ENCODE measurements around the gene COL13A1.

The COL13A1 gene

DNA sequence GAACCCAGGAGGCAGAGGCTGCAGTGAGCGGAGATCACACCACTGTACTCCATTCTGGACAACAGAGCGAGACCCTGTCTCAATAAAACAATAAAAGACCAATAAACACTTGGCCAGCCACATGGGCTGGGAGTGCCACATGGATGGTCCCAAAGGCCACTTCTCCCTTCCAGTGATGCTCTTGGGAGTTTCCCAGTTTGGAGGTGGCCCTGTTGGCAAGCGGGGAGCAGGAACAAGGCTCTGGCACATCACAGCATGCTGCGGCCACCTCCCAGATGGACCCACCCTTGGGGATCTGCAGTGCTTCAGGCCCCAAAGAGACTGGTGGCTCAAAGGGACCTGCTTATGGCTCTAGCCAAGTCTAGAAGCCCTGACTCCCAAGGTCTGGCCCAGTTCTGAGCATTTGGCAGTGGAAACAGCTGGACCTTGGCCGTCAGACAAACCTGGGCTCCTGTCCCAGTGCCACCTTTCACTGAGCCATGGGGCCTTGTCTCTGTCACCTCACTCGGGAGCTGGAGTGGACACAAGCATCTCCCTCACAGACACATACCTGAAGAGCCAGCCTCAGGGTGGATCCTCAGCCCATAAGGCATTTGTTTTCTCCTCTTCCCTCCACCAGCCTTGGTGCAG, 91.7 kb downstream of the COL13A1 start:
- Mint-ChIP-seq H3K9me3 (no peaks in the 10 kb centered on the region), H3K4me3 (no peak overlapping the region), H3K36me3 (no peaks in the 10 kb centered on the region), H3K4me1 (no peaks in the 10 kb centered on the region), H3K27ac (no peak overlapping the region), H3K27me3 (peaks cover 8% of the 10 kb centered on the region)
- DNase-seq (ENCODE audit: low spot score in 2 of 2) (no peak), ATAC-seq (ENCODE audit: low read depth) (no peak)

DNA sequence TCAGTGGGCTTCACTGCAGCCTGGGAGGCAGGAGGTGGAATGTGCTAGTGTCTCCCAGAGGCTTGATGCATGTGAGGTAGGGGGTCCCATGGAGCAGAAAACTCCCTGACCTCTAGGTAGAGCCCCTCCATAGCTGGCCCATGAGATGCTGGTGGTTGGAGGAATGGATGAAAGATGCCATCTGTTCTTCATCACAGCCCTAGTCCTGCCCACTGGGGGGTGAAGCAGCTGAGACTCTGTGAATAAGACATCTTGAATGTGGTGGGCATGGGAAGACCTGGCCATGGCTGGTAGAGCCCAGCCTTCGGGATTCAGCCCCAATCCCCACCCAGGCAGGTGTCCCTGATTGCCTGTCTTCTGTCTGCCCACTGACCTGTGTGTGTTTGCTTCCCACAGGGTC, 92.5 kb downstream of the COL13A1 start:
- Mint-ChIP-seq H3K27ac (no peak overlapping the region), H3K4me3 (no peak overlapping the region), H3K4me1 (no peaks in the 10 kb centered on the region), H3K27me3 (peaks cover 8% of the 10 kb centered on the region), H3K36me3 (no peaks in the 10 kb centered on the region), H3K9me3 (no peaks in the 10 kb centered on the region)
- DNase-seq (ENCODE audit: low spot score in 2 of 2): no peak
- no peak for ATAC-seq (ENCODE audit: low read depth)

DNA sequence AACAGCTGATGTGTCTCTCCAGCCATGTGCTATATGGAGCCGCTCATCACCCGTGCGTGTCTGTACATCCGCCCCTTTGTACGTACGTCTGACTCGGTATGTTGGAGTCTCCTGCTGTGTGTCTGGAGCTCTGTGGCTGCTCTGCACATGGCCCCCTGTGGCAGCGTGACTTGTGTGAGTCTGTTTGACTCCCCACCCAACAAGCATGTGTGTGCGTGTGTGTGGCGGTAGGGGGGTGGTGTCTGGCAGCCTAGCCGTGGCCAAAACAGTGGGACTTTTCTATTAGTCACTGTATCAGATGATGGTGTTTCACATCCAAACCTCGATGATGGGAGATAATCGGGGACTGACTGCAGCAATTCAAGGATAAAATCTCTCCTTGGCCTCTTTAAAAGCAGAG, 94.1 kb downstream of the COL13A1 start:
- ATAC-seq (ENCODE audit: low read depth): no peak
- Mint-ChIP-seq H3K4me1 (no peaks in the 10 kb centered on the region), H3K4me3 (no peak overlapping the region), H3K27ac (no peak overlapping the region), H3K27me3 (peaks cover 8% of the 10 kb centered on the region), H3K36me3 (no peaks in the 10 kb centered on the region), H3K9me3 (no peaks in the 10 kb centered on the region)
- DNase-seq (ENCODE audit: low spot score in 2 of 2): no peak

DNA sequence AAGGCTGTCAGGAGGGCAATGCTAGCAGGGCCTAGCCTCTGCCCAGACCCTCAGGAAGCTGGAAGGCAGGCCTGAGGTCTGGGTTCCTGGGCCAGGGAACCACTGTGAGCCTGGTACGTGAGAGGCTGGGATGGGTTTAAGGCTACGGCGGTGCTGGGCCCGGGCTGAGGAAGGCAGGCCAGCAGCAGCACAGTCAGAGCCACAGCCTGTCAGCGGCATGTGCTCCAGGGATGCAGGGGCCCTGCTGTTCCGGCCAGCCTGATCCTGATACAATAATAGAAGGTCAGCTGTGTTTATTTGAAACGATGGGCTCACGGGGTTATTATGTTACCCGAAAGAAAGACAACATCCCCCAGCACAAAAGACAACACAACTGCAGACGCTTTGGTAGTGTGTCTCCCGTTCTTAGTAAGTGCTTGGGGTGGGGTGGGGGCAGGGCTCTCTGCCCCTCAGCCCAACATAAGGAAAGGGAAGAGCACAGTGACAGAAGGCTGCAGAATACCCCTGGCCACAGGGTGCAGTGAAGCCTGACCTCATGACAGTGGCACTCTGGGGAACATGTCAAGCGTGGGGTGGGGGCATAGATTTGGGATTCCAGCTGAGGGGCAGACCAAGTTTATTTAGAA, 95.0 kb downstream of the COL13A1 start:
- Mint-ChIP-seq H3K27me3 (peaks cover 4% of the 10 kb centered on the region), H3K4me3 (no peak overlapping the region), H3K36me3 (no peaks in the 10 kb centered on the region), H3K9me3 (no peaks in the 10 kb centered on the region), H3K4me1 (no peaks in the 10 kb centered on the region), H3K27ac (no peak overlapping the region)
- DNase-seq (ENCODE audit: low spot score in 2 of 2): no peak
- ATAC-seq (ENCODE audit: low read depth): no peak

DNA sequence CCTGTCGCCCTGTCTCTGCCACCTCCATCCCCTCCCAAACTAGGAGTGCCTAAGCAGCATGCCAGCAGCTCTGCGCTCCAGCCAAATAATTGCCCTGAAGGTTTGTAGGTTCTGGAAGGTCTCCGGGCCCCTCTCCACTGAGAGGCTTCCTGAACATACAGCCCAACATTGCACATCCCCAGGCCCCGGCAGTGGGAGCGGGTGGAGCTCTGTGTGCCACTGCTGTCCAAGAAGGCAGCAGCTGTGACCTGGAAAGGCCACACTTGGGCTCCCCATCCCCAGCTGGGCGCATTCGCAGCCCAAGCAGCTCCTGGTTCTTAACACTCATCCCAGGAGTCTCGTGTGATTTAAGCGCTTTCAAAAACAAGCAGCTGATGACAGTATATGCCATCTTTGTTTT, 95.7 kb downstream of the COL13A1 start:
- no peaks in the 10 kb centered on the region for H3K9me3 Mint-ChIP-seq
- H3K36me3 Mint-ChIP-seq: no peaks in the 10 kb centered on the region
- H3K4me3 Mint-ChIP-seq: no peak overlapping the region
- DNase-seq (ENCODE audit: low spot score in 2 of 2) (no peak), ATAC-seq (ENCODE audit: low read depth) (no peak)
- H3K27ac Mint-ChIP-seq: no peak overlapping the region
- H3K27me3 Mint-ChIP-seq: peaks cover 4% of the 10 kb centered on the region
- no peaks in the 10 kb centered on the region for H3K4me1 Mint-ChIP-seq

DNA sequence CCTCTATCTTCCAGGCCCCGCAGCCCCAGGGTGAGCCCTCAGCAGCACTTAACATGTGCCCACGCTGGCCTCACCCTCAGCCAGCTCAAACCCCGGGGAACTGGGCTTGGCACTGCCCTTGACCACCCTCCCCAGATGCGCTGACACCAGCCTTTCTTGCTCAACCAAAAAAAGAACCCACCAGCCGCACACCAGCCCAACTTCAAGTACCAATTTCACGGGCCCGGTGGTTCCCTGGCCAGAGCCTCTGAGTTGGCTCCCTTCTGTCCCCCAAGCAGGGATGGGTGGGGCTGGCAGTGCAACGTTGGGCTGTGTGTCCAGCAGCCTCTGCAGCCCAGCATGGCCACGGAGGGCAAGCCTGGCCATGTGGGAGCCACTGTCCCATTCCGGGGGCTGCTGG, 96.3 kb downstream of the COL13A1 start:
- Mint-ChIP-seq H3K27ac (no peak overlapping the region), H3K9me3 (no peaks in the 10 kb centered on the region), H3K4me3 (no peak overlapping the region), H3K4me1 (no peaks in the 10 kb centered on the region), H3K36me3 (no peaks in the 10 kb centered on the region), H3K27me3 (peaks cover 4% of the 10 kb centered on the region)
- no peak for ATAC-seq (ENCODE audit: low read depth)
- DNase-seq (ENCODE audit: low spot score in 2 of 2): no peak

DNA sequence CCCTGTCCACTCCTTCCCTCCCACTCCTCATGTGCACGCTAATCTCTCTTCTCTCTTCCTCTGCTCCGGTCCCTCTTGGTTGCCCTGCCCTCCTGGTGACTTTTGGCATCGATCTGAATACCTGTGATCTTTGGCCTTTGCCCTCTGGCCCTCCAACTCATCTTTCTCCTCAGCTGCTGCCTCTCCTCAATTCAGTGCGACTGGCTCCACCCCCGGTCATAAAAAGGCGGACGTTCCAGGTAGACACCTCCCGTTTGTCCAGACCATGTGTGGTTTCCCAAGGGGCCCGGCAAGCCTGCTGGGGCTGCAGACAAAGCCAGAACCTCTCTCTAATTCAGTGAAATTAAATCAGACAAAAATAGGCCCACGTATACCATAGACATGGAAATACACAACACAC, 96.8 kb downstream of the COL13A1 start:
- DNase-seq (ENCODE audit: low spot score in 2 of 2) (no peak), ATAC-seq (ENCODE audit: low read depth) (no peak)
- H3K4me3 Mint-ChIP-seq: no peak overlapping the region
- no peaks in the 10 kb centered on the region for H3K36me3 Mint-ChIP-seq
- peaks cover 4% of the 10 kb centered on the region for H3K27me3 Mint-ChIP-seq
- H3K27ac Mint-ChIP-seq: no peak overlapping the region
- no peaks in the 10 kb centered on the region for H3K9me3 Mint-ChIP-seq
- H3K4me1 Mint-ChIP-seq: no peaks in the 10 kb centered on the region

DNA sequence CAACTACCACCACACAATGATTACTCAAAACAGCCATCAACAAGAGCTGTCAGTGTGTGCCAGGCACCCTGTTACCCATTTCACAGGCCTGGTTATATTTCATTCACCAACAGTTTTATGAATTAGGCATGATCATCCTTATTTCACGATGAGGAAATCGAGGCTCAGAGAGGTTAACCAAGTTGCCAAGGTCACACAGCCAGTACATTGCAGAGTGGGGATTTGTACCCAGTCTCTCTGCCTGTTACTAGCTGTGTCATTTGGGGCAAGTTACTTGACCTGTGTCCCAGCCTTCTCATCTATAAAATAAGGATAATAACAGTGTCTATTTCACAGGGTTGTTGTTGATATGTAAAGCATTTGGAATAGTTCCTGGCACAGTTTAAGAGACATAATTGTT, 97.2 kb downstream of the COL13A1 start:
- no peaks in the 10 kb centered on the region for H3K4me1 Mint-ChIP-seq
- no peak overlapping the region for H3K4me3 Mint-ChIP-seq
- H3K9me3 Mint-ChIP-seq: no peaks in the 10 kb centered on the region
- no peak overlapping the region for H3K27ac Mint-ChIP-seq
- DNase-seq (ENCODE audit: low spot score in 2 of 2) (no peak), ATAC-seq (ENCODE audit: low read depth) (no peak)
- no peaks in the 10 kb centered on the region for H3K36me3 Mint-ChIP-seq
- H3K27me3 Mint-ChIP-seq: peaks cover 4% of the 10 kb centered on the region

DNA sequence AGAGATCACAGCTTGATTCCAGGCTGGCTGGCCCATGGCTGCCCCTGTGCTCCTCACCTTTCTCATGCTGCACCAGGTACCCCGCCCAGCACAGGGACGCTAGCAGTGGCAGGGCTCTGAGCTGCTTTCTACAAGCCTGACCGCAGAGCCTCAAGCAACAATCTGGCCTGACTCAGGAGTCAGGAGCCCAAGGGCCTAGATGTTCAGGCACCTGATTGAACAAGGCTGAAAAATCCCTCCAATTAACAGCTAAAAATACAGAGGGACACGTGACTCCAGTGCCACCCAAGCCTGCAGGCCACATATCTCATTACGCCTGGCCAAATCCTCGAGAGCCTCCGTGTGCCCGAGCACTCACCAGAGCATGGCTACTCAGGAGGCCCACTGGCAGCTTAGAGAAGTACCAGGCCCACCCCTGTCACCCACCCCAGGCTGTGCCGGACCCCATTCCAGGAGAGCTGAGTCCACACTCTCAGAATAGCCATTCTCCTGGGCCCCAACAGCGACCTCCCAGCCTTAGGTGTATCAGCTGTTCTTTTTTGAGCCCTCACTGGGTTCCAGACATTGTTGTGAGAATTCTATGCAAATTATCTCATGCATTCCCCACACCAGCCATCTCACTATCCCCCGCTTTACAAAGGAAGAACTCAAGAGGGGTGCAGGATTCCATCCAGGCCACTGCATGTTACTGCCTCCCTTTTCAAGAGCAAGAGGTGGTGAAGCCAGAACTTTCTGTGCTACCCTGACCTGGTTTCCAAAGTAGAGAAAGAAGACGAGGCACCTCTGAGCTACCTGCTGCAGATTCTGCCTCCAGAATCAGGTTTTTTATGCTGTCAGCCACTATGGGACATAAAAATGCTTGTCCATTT, 98.3 kb downstream of the COL13A1 start:
- ATAC-seq (ENCODE audit: low read depth) (no peak), DNase-seq (ENCODE audit: low spot score in 2 of 2) (no peak)
- no peaks in the 10 kb centered on the region for H3K4me1 Mint-ChIP-seq
- H3K27me3 Mint-ChIP-seq: peaks cover 4% of the 10 kb centered on the region
- H3K27ac Mint-ChIP-seq: no peak overlapping the region
- no peaks in the 10 kb centered on the region for H3K9me3 Mint-ChIP-seq
- H3K4me3 Mint-ChIP-seq: no peak overlapping the region
- H3K36me3 Mint-ChIP-seq: no peaks in the 10 kb centered on the region

DNA sequence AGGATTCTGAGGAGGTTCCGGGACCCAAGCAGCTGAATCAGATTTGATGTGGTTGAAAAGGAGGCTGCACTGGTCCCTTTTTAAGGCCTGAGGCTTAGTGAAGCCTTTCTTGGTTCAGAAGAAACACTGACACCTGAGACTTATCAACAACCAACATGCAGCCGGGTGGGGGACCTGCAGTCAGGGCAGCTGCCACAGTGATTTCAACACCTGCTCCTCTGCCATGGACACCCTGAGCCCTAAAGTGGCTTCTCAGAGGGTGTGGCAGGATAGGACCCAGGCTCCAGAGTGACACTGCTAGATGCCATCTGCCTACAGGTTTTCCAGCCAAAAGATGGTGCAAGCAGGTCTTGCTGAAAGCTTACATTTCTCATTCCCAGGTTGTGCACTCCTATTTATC, 99.3 kb downstream of the COL13A1 start:
- H3K4me3 Mint-ChIP-seq: no peak overlapping the region
- ATAC-seq (ENCODE audit: low read depth): no peak
- DNase-seq (ENCODE audit: low spot score in 2 of 2): no peak
- no peaks in the 10 kb centered on the region for H3K4me1 Mint-ChIP-seq
- no peaks in the 10 kb centered on the region for H3K9me3 Mint-ChIP-seq
- no peak overlapping the region for H3K27ac Mint-ChIP-seq
- no peaks in the 10 kb centered on the region for H3K36me3 Mint-ChIP-seq
- H3K27me3 Mint-ChIP-seq: peaks cover 2% of the 10 kb centered on the region

DNA sequence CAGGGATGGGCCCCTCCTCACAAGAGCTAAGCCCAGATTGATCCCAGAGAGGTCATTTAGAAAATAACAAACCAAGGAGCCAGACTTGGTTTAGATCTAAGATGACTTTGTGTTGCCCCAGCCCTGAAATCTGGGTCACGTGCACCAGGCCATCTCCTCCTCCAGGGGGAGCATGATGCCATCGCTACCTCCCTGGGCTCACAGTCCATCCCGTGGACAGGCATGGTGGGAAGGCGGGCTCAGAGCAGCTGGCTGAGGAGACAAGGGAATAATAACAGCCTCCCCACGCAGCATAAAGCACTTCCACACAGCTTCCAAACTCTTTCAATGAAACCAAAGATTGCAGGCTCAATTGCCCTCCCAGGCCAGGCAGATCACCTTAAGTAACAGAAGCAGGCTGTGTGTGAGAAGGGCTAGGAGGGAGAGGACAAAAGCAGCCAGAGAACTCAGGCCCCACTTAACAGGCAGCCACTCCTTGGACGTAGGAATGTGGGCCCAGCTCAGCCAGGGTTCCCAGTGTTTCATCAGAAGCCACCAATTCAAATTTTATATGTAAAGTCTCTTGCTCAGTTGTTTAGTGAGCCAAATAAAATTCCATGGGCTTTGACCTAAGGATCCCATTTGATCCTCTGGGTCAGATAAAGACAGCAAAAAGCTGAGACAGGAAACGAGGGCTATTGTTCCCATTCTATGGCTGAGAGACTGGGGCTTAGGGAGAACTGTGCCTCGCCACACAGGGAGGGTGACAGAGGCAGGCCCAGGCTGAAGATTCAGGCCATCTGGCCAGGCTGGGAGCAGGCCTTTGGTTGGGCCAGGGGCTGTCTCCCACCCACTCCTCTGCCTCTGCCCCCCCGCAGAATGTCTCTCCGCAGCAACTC, 100.2 kb downstream of the COL13A1 start:
- ATAC-seq (ENCODE audit: low read depth): no peak
- H3K27ac Mint-ChIP-seq: no peak overlapping the region
- no peaks in the 10 kb centered on the region for H3K4me1 Mint-ChIP-seq
- no peaks in the 10 kb centered on the region for H3K36me3 Mint-ChIP-seq
- no peak overlapping the region for H3K4me3 Mint-ChIP-seq
- DNase-seq (ENCODE audit: low spot score in 2 of 2): no peak
- peaks cover 2% of the 10 kb centered on the region for H3K27me3 Mint-ChIP-seq
- H3K9me3 Mint-ChIP-seq: no peaks in the 10 kb centered on the region

DNA sequence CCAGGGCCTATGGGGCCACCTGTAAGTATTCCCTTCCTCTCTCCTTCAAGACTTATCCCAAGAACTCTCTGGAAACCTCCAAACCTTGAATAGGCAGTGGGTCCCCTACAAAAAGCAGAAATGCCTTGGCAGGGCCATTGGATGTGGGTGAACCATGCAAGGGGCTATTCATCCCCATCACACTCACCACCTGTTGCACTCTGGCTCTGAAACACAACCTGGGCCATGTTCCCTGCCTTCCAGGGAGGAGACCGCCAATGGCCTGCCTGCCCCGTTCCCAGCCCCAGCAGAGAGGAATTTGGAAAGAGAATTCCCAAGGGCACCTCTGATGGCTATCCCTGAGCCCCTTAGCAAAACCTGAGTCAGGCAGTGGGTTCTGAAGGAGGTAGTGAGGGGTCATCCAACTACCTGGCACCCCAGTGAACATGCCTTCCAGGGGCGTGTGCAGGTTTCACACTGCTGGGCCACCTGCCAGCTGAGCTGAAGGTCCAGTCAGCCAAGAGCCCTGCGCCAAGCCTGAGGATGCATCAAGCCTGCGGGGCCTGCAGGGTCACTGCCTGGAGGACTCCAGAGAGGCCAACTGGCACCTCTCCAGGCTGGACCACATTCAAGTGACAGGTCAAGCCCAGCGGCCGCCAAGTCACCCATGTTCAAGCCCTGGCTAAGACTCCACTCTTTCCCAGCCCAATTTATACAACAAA, 101.3 kb downstream of the COL13A1 start:
- H3K27me3 Mint-ChIP-seq: no peaks in the 10 kb centered on the region
- H3K36me3 Mint-ChIP-seq: no peaks in the 10 kb centered on the region
- H3K4me3 Mint-ChIP-seq: no peak overlapping the region
- no peaks in the 10 kb centered on the region for H3K4me1 Mint-ChIP-seq
- ATAC-seq (ENCODE audit: low read depth): no peak
- no peak overlapping the region for H3K27ac Mint-ChIP-seq
- no peak for DNase-seq (ENCODE audit: low spot score in 2 of 2)
- no peaks in the 10 kb centered on the region for H3K9me3 Mint-ChIP-seq

DNA sequence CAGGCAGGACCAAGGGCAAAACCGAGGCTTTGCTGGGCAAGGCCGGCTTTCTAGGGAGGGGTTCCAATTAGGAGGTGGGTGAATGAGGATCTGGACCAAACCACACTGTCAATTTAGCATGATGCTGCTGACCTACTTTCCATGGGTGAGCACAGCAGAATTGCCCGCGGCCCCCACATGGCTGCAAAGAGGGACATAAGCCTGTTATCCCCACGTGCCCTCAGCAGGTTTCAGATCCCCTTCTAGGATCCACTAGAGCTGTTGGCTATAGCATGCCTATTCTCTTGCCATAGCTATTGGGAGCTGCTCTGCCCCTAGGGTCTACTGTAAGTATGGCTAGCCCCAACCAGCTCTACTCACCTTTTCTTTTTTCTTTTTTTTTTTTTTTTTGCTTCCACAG, 102.8 kb downstream of the COL13A1 start:
- H3K4me1 Mint-ChIP-seq: no peaks in the 10 kb centered on the region
- H3K27me3 Mint-ChIP-seq: no peaks in the 10 kb centered on the region
- H3K9me3 Mint-ChIP-seq: no peaks in the 10 kb centered on the region
- no peak for DNase-seq (ENCODE audit: low spot score in 2 of 2)
- no peak for ATAC-seq (ENCODE audit: low read depth)
- H3K27ac Mint-ChIP-seq: no peak overlapping the region
- H3K36me3 Mint-ChIP-seq: no peaks in the 10 kb centered on the region
- no peak overlapping the region for H3K4me3 Mint-ChIP-seq
